SU-DHL-6 (cell line): ENCODE measurements around the gene GARRE1.

Experiments used
- CTCF ChIP-seq: fragments of 200-600 bp; sonication (generic); IDR thresholded peaks from one replicate; pipeline ENCODE4 v1.5.1; 2017; ENCODE audit warnings: antibody characterized with exemption, mild to moderate bottlenecking, low read length, moderate library complexity; ENCODE audit not compliant: insufficient read depth, poor library complexity, severe bottlenecking
- EZH2phosphoT487 ChIP-seq: fragments of 200-600 bp; sonication (generic), shearing (Covaris generic); conservative IDR thresholded peaks from 2 replicates; pipeline ENCODE4 v1.6.1; 2018; ENCODE audit warnings: mild to moderate bottlenecking, antibody characterized with exemption, low read length, moderate library complexity, mixed read lengths

- TF ChIP-seq CTCF, result no peak
- TF ChIP-seq EZH2phosphoT487, result no peak
Observed at GRCh38 chr19:34218818-34219164, 35.6 kb upstream of the GARRE1 start.
